Tibial nerve (tissue), 3 donors: ENCODE data around the gene XRRA1.

Source experiments
- EP300 ChIP-seq, 2 donors: sonication (generic); formaldehyde crosslinking; IDR thresholded peaks; one replicate each; pipeline ENCODE4 v1.6.1; 2017; ENCODE audit warnings: antibody characterized with exemption in 2 of 2, mild to moderate bottlenecking in 1 of 2
- POLR2A ChIP-seq, 2 donors: fragments of 450-650 bp; IDR thresholded peaks; one replicate each; pipeline ENCODE4 v1.6.1; 2017; ENCODE audit warnings: antibody characterized with exemption in 2 of 2, mild to moderate bottlenecking in 2 of 2, moderate library complexity in 2 of 2

DNA sequence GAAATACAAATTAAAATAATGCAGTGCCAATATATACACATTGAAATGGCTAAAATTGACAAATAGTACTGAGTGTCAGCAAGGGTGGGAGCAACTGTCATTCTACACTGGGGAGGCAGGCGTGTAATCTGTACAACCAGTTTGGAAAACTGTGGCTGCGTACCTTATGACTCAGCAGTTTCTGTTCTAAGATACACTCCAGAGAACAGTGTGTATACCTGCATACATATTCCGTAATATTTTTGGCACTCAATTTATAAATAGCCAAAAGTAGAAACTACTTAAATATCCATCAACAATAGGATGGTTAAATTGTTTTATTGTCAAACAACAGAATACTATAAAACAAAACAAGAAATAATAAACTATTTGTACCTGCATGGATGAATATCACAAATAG lies 142.6 kb downstream of the XRRA1 start:
- TF ChIP-seq EP300 (IDR thresholded peaks at IDR 0.05) (no peak), POLR2A (IDR thresholded peaks at IDR 0.05) (no peak)
